GM21619 (cell line): Measurements from ENCODE around the gene ACSM2B.
"Not testable (repeated sequence)": the region's sequence is repeated elsewhere in the genome, so short reads cannot be mapped to it uniquely, and the experiment has no call there.

Source experiments
- ATAC-seq: cut with Tn5 transposase; IDR thresholded peaks from one replicate; pipeline ENCODE4 v1.9.1; 2021; ENCODE audit not compliant: unreplicated experiment

The ACSM2B gene

DNA sequence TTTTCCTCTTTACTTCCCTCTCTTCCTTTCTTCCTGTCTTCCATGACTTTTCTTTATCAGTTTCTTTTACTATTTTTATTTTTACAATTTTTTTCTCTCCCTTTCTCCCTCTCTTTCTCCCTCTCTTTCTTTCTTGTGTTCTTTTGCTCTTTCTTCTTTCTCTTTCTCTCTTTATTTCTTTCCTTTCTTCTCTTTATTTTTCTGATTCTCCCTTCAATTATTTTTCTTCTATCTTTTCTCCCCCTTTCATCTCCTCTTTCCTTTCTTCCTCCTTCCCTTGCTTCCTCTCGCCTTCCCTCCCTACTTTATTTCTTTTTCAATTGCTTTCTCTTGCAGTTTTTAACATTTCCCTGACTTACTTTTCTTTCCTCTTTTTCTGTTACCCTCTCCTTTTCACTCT lies 39.5 kb downstream of the ACSM2B start:
- not testable (repeated sequence) for ATAC-seq

DNA sequence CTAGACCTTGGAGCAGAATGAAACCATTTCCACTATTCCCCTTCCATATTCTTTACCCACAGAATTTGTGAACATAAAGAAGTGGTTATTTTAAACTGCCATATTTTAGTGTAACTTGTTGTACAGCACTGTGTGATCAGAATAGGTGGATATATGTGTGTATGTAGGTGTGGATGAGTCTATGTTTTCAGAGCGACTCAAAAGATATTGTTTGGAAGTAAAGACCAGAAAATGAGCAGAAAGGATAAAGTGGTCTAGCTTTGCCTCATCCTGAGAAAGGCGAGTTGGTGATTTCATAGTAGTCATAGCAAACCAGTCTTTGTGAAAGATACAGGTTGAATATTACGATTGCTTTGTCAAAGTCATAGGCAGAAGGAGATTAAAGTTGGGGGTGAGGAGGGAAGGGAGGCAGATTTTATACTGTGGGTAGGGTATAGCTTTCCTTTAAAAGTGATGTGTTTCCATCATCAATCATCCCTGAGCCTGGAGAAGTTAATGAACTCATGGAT lies 43.8 kb downstream of the ACSM2B start:
- not testable (repeated sequence) for ATAC-seq

DNA sequence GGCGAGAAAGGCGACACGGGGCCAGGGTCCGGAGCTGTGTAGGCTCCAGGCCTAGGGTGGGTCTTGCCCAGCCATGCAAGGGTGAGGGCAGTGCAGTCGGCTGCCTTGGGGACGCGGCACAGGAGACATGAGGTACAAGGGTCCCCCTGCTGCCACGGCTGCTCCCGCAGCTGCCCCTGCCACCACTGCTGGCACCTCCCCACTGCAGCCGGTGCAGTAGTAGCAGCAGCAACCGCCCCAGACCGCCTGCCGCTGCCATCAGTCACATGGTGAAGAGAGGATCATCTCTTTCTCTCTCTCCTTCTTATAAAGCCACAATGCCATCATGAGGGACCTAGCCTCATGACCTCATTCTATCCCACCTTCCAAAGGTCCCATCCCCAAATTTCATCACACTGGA lies 44.4 kb downstream of the ACSM2B start:
- ATAC-seq = not testable (repeated sequence)

DNA sequence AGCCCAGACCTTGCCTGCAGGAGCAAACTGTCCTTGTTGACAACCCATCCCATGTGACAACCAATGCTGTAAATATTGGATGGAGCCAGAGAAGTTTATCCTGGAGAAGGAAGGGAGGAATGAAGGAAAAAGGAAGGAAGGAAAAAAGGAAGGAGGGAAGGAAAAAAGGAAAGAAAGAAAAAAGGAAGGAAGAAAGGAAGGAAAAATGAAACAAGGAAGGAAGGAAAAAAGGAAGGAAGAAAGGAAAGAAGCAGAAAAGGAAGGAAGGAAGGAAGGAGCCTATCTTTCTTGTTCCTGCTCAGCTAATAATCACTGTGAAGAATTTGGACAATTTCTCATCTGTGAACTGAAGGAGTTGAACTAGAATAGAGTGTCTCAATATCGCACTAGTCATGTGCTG lies 56.1 kb downstream of the ACSM2B start:
- no peak for ATAC-seq

DNA sequence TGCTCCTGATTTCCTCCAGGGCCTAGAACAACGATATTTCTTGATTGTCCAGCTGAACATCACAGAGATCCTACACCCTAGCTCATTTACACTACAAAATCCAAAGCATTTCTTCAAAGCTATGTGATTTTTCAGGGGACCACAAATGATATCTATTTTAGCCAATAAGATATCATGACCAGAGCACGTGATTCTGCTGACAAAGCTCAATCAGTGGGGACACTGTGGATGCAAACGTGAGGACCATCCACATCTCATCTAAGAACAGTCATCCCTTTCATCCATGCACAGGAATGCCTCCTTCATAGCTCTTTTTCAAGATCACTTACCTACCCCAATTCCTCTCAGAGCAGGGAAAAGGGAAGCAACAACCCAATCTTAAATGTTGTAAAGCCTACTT lies 56.9 kb downstream of the ACSM2B start:
- no peak for ATAC-seq

DNA sequence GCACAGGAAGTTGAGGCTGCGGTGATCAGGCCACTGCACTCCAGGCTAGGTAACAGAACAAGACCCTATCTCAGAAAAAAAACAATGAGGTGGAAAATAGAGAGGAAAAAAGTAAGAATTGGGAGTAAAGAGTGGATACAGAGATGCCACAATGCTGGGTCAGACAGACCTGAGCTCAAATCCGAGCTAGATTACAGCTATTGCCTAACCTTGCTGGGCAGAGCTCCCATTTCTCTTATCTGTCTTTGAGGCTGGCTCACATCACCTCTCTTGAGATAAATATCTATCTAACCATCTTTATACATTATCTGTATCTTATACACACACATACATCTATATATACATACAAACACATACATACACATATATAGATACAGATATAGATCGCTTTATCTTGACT lies 59.0 kb downstream of the ACSM2B start:
- ATAC-seq = no peak

DNA sequence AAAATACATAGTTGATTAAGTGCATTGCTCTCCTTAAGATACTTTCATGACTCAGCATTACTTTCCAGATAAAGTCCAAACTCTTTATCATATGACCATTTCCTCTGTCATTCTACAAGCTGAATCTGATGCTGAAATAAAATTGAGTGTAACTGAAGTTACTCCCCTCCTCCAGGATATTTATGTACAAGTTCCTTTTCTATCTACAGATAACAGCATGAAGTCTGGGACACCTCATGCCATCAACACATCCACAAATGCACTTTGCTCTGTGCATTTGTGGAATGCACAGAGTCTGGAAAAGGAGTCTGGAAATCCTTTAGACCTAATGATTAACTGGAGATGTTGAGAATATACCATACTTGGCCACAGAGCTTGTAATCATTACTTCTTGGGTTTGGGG lies 60.5 kb downstream of the ACSM2B start:
- ATAC-seq = no peak

- no peak for ATAC-seq
Observed at GRCh38 chr16:20510323-20510722, 65.8 kb downstream of the ACSM2B start.

DNA sequence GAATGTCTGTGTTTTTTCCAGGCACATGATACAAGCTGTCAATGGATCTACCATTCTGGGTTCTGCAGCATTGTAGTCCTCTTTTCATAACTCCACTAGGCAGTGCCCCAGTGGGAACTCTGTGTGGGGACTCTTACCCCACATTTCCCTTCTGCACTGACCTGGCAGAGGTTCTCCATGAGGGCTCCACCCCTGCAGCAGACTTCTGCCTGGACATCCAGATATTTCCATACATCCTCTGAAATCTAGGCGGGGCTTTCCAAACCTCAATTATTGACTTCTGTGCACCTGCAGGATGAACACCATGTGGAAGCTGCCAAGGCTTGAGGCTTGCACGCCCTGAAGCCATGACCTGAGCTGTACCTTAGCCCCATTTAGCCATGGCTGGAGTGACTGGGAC lies 68.9 kb downstream of the ACSM2B start:
- no peak for ATAC-seq

DNA sequence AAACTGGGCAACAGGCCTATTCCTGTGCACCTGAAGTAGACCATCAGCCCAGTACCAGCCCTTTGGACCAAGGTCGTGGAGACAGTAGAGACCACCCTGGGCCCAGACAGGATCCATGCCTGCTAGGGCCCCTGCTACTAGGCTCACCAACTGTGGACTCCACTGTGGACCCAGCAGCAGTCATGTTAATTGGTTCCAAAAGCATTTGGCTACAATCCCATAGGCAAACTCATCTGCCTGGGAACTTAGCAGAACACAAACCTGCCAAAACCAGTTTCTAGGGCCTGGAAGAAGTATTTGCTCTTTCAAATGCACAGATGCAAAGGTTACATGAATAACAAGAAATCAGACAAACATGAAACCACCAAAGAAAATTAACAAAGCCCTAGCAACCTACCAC lies 71.7 kb downstream of the ACSM2B start:
- ATAC-seq = no peak

GRCh38 chr16:20491448-20491847 lies 84.7 kb downstream of the ACSM2B start:
- ATAC-seq = not testable (repeated sequence)

DNA sequence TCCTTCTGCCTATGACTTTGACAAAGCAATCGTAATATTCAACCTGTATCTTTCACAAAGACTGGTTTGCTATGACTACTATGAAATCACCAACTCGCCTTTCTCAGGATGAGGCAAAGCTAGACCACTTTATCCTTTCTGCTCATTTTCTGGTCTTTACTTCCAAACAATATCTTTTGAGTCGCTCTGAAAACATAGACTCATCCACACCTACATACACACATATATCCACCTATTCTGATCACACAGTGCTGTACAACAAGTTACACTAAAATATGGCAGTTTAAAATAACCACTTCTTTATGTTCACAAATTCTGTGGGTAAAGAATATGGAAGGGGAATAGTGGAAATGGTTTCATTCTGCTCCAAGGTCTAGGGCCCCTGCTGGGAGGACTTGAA lies 85.2 kb downstream of the ACSM2B start:
- not testable (repeated sequence) for ATAC-seq
